Astrocyte (in vitro differentiated cells and primary cell): ENCODE measurements around the gene ADAMTS12.

Experiments used
- CTCF ChIP-seq: IDR thresholded peaks from 2 replicates; pipeline ENCODE4 v1.5.1; 2011; ENCODE audit warnings: low read depth, mild to moderate bottlenecking, inconsistent platforms, low read length, moderate library complexity; ENCODE audit not compliant: insufficient read depth
- EZH2 ChIP-seq: IDR thresholded peaks from 2 replicates; pipeline ENCODE4 v1.6.1; 2012; ENCODE audit warnings: mild to moderate bottlenecking, low read length, inconsistent platforms; ENCODE audit not compliant: insufficient read depth

- TF ChIP-seq CTCF (no peak), EZH2 (no peak)
Observed at GRCh38 chr5:33635582-33635981, 256.2 kb downstream of the ADAMTS12 start.
